Activated naive CD8-positive, alpha-beta T cell treated with anti-CD3 and anti-CD28 coated beads, Interleukin-2, amount 50 U/mL, for 24 hours (primary cell): ENCODE data around the gene PPM1M.

Experiments used
- ATAC-seq: fragments of 150-1000 bp; cut with Tn5 transposase; one replicate; pipeline ENCODE4 v1.10.0; 2021
- DNase-seq: peaks from one replicate; pipeline ENCODE4 v3.0.0; 2021
- H3K27ac Mint-ChIP-seq: one replicate; pipeline ENCODE4 v1.8.0; 2021; ENCODE audit warnings: mild to moderate bottlenecking, mixed read lengths
- H3K27me3 Mint-ChIP-seq: one replicate; pipeline ENCODE4 v1.8.0; 2021; ENCODE audit warnings: mixed read lengths
- H3K36me3 Mint-ChIP-seq: one replicate; pipeline ENCODE4 v1.8.0; 2021; ENCODE audit warnings: low read depth, mixed read lengths
- H3K4me1 Mint-ChIP-seq: one replicate; pipeline ENCODE4 v1.8.0; 2021; ENCODE audit warnings: mixed read lengths
- H3K4me3 Mint-ChIP-seq: one replicate; pipeline ENCODE4 v1.8.0; 2021; ENCODE audit warnings: mild to moderate bottlenecking, moderate library complexity, mixed read lengths
- H3K9me3 Mint-ChIP-seq: one replicate; pipeline ENCODE4 v1.8.0; 2021; ENCODE audit warnings: mixed read lengths

The PPM1M gene

DNA sequence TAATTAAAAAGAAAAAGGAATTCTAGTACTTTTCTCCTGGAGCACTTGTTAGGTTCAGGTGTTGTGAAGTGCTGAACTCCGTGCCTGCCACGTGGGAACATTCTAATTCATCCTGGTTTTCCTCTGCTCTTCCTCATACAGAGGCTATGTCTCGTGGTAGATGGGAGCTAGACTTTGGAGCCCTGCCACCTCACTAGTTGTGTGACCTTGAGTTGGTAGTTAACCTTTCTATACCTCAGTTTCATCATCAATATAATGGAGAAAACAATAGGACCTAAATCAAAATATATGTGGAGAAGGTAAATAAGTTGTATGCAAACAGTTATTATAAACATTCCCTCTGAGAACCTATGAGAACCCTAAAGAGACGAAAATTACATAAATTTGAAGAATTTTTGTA lies 37.0 kb upstream of the PPM1M start:
- Mint-ChIP-seq H3K9me3 (no peaks in the 10 kb centered on the region), H3K36me3 (peaks cover 73% of the 10 kb centered on the region), H3K4me3 (no peak overlapping the region), H3K27me3 (no peaks in the 10 kb centered on the region), H3K4me1 (peaks cover 13% of the 10 kb centered on the region), H3K27ac (no peak overlapping the region)
- no peak for ATAC-seq
- no peak for DNase-seq

DNA sequence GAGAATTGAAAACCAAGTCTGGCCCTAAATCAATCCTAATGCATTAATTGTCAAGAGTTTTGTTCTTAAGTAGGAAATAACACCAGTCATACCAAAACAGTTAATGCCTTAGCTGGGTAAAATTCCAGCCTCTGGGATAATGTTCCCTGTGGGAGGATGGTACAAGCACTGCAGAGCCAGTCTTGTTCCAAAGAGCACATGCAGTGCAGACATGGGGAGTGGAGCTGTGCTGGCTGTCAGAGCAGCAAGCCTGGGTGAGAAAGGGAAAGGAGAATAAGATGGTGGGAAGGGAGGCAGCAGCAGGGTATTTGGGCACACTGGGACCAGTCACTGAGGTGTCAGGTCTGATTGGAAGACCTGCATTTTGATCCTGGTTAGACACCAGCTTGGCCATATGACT lies 35.5 kb upstream of the PPM1M start:
- no peak overlapping the region for H3K27ac Mint-ChIP-seq
- no peak for ATAC-seq
- peaks cover 76% of the 10 kb centered on the region for H3K36me3 Mint-ChIP-seq
- H3K4me1 Mint-ChIP-seq, result peaks cover 7% of the 10 kb centered on the region
- H3K9me3 Mint-ChIP-seq, result no peaks in the 10 kb centered on the region
- H3K27me3 Mint-ChIP-seq, result no peaks in the 10 kb centered on the region
- no peak for DNase-seq
- no peak overlapping the region for H3K4me3 Mint-ChIP-seq

DNA sequence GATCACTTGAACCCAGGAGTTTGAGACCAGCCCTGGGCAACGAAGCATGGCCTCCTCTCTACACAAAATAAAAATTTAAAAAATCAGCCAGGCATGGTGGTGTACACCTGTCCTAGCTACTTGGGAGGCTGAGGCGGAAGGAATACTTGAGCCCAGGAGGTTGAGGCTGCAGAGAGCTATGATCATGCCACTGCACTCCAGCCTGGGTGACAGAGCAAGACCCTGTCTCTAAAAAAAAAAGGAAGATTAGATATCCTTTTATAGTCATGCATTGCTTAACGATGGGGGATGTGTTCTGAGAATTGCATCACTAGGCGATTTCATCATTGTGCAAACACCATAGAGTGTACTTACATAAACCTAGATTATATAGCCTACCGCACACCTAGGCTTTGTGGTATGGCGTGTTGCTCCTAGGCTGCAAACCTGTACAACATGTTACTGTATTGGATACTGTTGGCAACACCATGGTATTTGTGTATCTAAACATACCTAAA lies 35.0 kb upstream of the PPM1M start:
- Mint-ChIP-seq H3K4me3 (no peak overlapping the region), H3K27me3 (no peaks in the 10 kb centered on the region), H3K36me3 (peaks cover 74% of the 10 kb centered on the region), H3K9me3 (no peaks in the 10 kb centered on the region), H3K27ac (no peak overlapping the region), H3K4me1 (peaks cover 2% of the 10 kb centered on the region)
- no peak for DNase-seq
- no peak for ATAC-seq

- DNase-seq (no peak), ATAC-seq (no peak)
- no peaks in the 10 kb centered on the region for H3K4me1 Mint-ChIP-seq
- H3K9me3 Mint-ChIP-seq, result no peaks in the 10 kb centered on the region
- no peak overlapping the region for H3K4me3 Mint-ChIP-seq
- no peaks in the 10 kb centered on the region for H3K27me3 Mint-ChIP-seq
- peaks cover 67% of the 10 kb centered on the region for H3K36me3 Mint-ChIP-seq
- no peak overlapping the region for H3K27ac Mint-ChIP-seq
These were observed 34.2 kb upstream of the PPM1M start for GRCh38 chr3:52211268-52211891.

DNA sequence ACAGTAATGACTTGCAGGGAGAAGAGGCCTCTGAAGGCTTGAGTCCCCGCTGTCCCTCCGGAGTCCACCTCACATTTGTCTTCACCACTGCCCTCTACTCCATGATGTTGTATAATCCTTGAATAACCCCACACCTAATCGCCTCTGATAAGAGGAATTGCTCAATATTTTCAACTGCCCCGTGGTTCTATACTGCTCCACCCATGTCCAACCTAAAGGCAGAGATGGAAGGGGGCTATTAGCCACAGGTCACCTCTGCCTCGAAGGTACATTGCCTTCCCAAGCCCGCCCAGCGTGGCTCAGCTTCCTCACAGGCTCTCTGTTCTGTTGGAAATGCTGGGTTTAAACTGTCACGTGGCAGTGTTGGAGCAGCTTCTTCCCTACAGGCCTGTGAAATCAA lies 32.6 kb upstream of the PPM1M start:
- Mint-ChIP-seq H3K36me3 (peaks cover 59% of the 10 kb centered on the region), H3K9me3 (no peaks in the 10 kb centered on the region), H3K4me1 (peaks cover 16% of the 10 kb centered on the region), H3K27me3 (no peaks in the 10 kb centered on the region), H3K27ac (no peak overlapping the region), H3K4me3 (no peak overlapping the region)
- DNase-seq, result no peak
- ATAC-seq, result no peak

GRCh38 chr3:52213901-52214300 lies 31.7 kb upstream of the PPM1M start:
- H3K4me1 Mint-ChIP-seq, result peaks cover 24% of the 10 kb centered on the region
- H3K4me3 Mint-ChIP-seq, result no peak overlapping the region
- no peaks in the 10 kb centered on the region for H3K27me3 Mint-ChIP-seq
- H3K27ac Mint-ChIP-seq, result no peak overlapping the region
- DNase-seq (no peak), ATAC-seq (no peak)
- H3K36me3 Mint-ChIP-seq, result peaks cover 53% of the 10 kb centered on the region
- H3K9me3 Mint-ChIP-seq, result no peaks in the 10 kb centered on the region

DNA sequence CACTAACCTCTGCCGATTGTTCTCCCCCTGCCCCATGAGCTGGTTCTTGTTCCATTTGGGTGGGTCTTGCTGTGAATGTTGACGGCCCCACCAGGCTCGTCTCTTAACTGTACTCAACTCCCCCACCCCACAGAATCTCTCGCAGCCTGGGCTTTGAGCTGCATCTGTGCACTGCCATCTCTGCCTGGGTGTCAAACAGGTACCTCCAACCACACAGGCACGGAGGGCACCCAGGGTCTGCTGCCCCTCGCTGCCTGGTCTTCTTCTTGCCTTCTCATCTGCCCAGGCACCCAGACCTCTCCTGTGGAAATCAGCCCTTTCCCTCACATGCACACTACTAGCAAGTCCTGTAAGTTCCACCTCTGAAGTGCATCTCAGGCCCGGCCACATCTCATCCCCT lies 30.2 kb upstream of the PPM1M start:
- Mint-ChIP-seq H3K36me3 (peaks cover 46% of the 10 kb centered on the region), H3K27ac (no peak overlapping the region), H3K9me3 (no peaks in the 10 kb centered on the region), H3K4me1 (peaks cover 36% of the 10 kb centered on the region), H3K4me3 (no peak overlapping the region), H3K27me3 (no peaks in the 10 kb centered on the region)
- DNase-seq, result no peak
- no peak for ATAC-seq

- no peaks in the 10 kb centered on the region for H3K9me3 Mint-ChIP-seq
- H3K27me3 Mint-ChIP-seq, result no peaks in the 10 kb centered on the region
- peak overlapping the region; percentile 21 for H3K27ac Mint-ChIP-seq
- H3K4me1 Mint-ChIP-seq, result peaks cover 48% of the 10 kb centered on the region
- peak; percentile 69 for ATAC-seq
- H3K4me3 Mint-ChIP-seq, result no peak overlapping the region
- peak; percentile 27 for DNase-seq
- H3K36me3 Mint-ChIP-seq, result peaks cover 34% of the 10 kb centered on the region
These were observed 28.8 kb upstream of the PPM1M start for GRCh38 chr3:52216585-52217408.

DNA sequence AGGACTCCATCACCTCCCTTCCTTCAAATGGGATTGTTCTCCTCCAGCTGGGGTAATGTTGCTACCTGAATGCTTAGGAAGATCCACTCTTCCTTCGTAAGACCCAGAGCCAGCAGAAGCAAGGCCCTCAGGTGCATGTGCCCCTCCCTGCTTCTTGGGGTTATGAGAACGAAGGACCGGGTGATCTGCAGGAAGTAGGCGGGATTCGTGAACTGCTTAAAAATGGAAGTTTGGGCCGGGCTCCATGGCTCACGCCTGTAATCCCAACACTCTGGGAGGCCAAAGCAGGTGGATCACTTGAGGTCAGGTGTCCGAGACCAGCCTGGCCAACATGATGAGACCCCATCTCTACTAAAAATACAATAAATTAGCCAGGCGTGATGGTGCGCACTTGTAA lies 28.2 kb upstream of the PPM1M start:
- Mint-ChIP-seq H3K27me3 (no peaks in the 10 kb centered on the region), H3K4me1 (peaks cover 54% of the 10 kb centered on the region), H3K36me3 (peaks cover 28% of the 10 kb centered on the region), H3K27ac (peak overlapping the region; percentile 21), H3K9me3 (no peaks in the 10 kb centered on the region), H3K4me3 (peak overlapping the region; percentile 18)
- DNase-seq (peak; percentile 8), ATAC-seq (no peak)

DNA sequence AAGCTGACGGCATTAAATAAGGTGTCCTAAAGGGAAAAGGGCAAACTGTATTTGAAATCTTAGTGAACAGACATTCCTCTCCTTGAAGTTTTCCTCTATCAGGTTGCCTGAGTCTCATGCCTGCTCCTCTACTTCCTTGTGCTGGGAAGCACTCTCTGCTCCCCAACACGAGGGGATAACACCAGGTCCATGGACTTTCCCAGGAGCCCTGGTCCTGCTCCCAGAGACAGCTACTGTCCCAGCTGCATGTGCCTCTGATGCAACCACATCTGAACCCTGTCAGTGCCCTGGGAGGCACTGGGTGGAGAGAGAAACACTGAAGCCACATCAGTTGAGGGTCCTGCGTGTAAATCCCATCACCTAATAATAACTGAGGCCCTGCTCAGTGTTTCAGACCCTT lies 27.5 kb upstream of the PPM1M start:
- ATAC-seq, result no peak
- peak overlapping the region; percentile 21 for H3K27ac Mint-ChIP-seq
- no peaks in the 10 kb centered on the region for H3K9me3 Mint-ChIP-seq
- peaks cover 24% of the 10 kb centered on the region for H3K36me3 Mint-ChIP-seq
- DNase-seq, result peak; percentile 5
- no peaks in the 10 kb centered on the region for H3K27me3 Mint-ChIP-seq
- peaks cover 59% of the 10 kb centered on the region for H3K4me1 Mint-ChIP-seq
- H3K4me3 Mint-ChIP-seq, result peak overlapping the region; percentile 18

- DNase-seq (peak; percentile 49), ATAC-seq (peak; percentile 22)
- Mint-ChIP-seq H3K4me3 (peak overlapping the region; percentile 18), H3K27me3 (no peaks in the 10 kb centered on the region), H3K9me3 (no peaks in the 10 kb centered on the region), H3K27ac (peak overlapping the region; percentile 18), H3K4me1 (peaks cover 63% of the 10 kb centered on the region), H3K36me3 (peaks cover 23% of the 10 kb centered on the region)
These were observed 27.1 kb upstream of the PPM1M start for GRCh38 chr3:52218454-52218853.

DNA sequence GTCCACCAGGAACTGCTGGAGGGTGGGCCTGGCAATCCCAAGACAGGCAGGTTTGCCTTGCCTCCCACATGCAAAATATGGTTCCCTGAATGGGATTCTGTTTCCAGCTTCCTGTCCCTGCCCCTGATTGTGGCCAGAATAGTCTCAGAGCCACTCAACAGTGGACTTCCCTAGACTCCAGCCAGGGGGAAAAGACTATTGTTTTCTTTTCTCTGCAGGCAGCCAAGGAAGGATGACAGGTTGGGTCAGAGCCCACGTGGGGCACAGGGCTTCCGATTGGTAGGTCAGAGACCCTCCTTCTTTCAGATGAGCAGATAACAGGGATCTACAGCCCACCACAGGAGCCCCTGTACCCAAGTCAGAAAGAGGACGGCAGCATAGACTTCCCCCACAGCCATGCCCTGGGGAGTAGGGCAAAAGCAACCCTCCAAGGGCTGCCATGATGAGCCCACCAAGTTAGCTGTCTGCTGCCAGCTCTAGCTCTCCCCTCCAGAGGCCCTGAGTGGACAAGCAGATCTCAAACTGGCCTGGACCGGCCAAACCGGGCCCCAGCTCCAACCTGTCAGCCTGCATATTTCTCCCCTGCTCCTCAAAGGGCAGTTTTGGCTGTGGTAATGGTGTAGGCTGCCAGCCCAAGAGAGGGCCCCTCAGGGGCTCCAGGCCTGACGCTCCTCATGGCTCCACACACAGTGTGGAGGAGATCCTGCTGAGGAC lies 26.5 kb upstream of the PPM1M start:
- Mint-ChIP-seq H3K36me3 (peaks cover 18% of the 10 kb centered on the region), H3K27ac (peak overlapping the region; percentile 18), H3K4me1 (peaks cover 69% of the 10 kb centered on the region), H3K9me3 (no peaks in the 10 kb centered on the region), H3K27me3 (no peaks in the 10 kb centered on the region), H3K4me3 (peak overlapping the region; percentile 8)
- DNase-seq (peak; percentile 4), ATAC-seq (no peak)

- Mint-ChIP-seq H3K27ac (no peak overlapping the region), H3K4me1 (peaks cover 78% of the 10 kb centered on the region), H3K4me3 (no peak overlapping the region), H3K27me3 (no peaks in the 10 kb centered on the region), H3K9me3 (no peaks in the 10 kb centered on the region), H3K36me3 (peaks cover 7% of the 10 kb centered on the region)
- DNase-seq, result peak; percentile 94
- peak; percentile 63 for ATAC-seq
These were observed 25.1 kb upstream of the PPM1M start for GRCh38 chr3:52220380-52221026.

DNA sequence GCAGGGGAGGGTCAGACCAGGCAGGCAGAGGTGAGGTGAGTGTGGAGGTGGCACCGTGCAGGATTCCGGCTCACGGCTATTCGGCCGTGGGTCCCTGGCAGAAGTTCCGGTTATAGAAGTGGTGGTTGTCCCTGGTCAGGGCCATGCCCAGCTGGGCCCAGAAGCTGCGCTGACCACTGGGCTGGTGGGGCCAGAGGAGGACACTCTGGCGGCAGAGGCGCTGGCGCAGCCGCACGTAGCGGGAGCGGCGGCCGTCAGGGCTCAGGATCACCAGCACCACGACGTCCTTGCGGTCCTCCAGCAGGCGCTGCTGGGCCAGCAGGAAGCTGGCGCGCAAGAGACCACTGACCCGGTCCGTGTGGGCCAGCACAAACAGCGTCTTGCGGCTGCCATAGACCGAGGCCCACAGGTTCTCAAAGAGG lies 24.4 kb upstream of the PPM1M start:
- no peak overlapping the region for H3K27ac Mint-ChIP-seq
- peaks cover 5% of the 10 kb centered on the region for H3K36me3 Mint-ChIP-seq
- no peak for ATAC-seq

More for the DNA sequence above, 24.4 kb upstream of the PPM1M start:
- Mint-ChIP-seq H3K27me3 (no peaks in the 10 kb centered on the region), H3K9me3 (no peaks in the 10 kb centered on the region), H3K4me1 (peaks cover 85% of the 10 kb centered on the region), H3K4me3 (no peak overlapping the region)
- no peak for DNase-seq
